Activated naive CD4-positive, alpha-beta T cell treated with anti-CD3 and anti-CD28 coated beads, Interleukin-2, amount 10 ng/mL, durations not matched to agents 7 days and 5 days (primary cell): ENCODE measurements around the gene EIF5.
"Not testable (repeated sequence)": the region's sequence is repeated elsewhere in the genome, so short reads cannot be mapped to it uniquely, and the experiment has no call there.

ENCODE experiments used
- CTCF ChIA-PET: fragments of 350-600 bp; sonication (Branson Sonifier 250); formaldehyde crosslinking; loops from one replicate; lab custom pipeline; 2021; ENCODE audit warnings: antibody characterized with exemption; lab: Charles Lee
- DNase-seq: peaks from one replicate; pipeline ENCODE4 v3.0.0-alpha.2; 2020
- H3K27ac Mint-ChIP-seq: one replicate; pipeline ENCODE4 v1.8.0; 2021; ENCODE audit warnings: mild to moderate bottlenecking, moderate library complexity, mixed read lengths
- H3K27me3 Mint-ChIP-seq: one replicate; pipeline ENCODE4 v1.8.0; 2021; ENCODE audit warnings: mild to moderate bottlenecking, mixed read lengths
- H3K36me3 Mint-ChIP-seq: one replicate; pipeline ENCODE4 v1.8.0; 2021; ENCODE audit warnings: mixed read lengths
- H3K4me1 Mint-ChIP-seq: one replicate; pipeline ENCODE4 v1.8.0; 2021; ENCODE audit warnings: mixed read lengths
- H3K4me3 Mint-ChIP-seq: one replicate; pipeline ENCODE4 v1.8.0; 2021; ENCODE audit warnings: mild to moderate bottlenecking, moderate library complexity, mixed read lengths
- H3K9me3 Mint-ChIP-seq: one replicate; pipeline ENCODE4 v1.8.0; 2021; ENCODE audit warnings: mixed read lengths

EIF5 gene

GRCh38 chr14:103356024-103356682, 22.1 kb downstream of the EIF5 start:
- CTCF ChIA-PET = interaction anchor here (0.6 kb wide), 1 partner anchor 1006 kb away, joined by 6 read pairs; no protein-coding TSS in a partner anchor
- H3K9me3 Mint-ChIP-seq = peaks cover 2% of the 10 kb centered on the region
- peaks cover 28% of the 10 kb centered on the region for H3K27me3 Mint-ChIP-seq
- no peaks in the 10 kb centered on the region for H3K36me3 Mint-ChIP-seq
- H3K27ac Mint-ChIP-seq = no peak overlapping the region
- peaks cover 7% of the 10 kb centered on the region for H3K4me1 Mint-ChIP-seq
- no peak overlapping the region for H3K4me3 Mint-ChIP-seq
- DNase-seq = no peak

GRCh38 chr14:103357552-103357951, 23.5 kb downstream of the EIF5 start:
- not testable (repeated sequence) for H3K4me1 Mint-ChIP-seq, DNase-seq, H3K27ac Mint-ChIP-seq, H3K36me3 Mint-ChIP-seq, H3K9me3 Mint-ChIP-seq, H3K4me3 Mint-ChIP-seq
- H3K27me3 Mint-ChIP-seq = peaks cover 23% of the 10 kb centered on the region
- CTCF ChIA-PET = interaction anchor here (1.0 kb wide), 1 partner anchor 10 kb away, joined by 3 read pairs; no protein-coding TSS in a partner anchor

GRCh38 chr14:103360548-103360947, 26.5 kb downstream of the EIF5 start:
- Mint-ChIP-seq H3K4me3 (no peak overlapping the region), H3K27ac (no peak overlapping the region), H3K27me3 (peaks cover 28% of the 10 kb centered on the region), H3K9me3 (peaks cover 16% of the 10 kb centered on the region), H3K4me1 (peaks cover 9% of the 10 kb centered on the region), H3K36me3 (peaks cover 8% of the 10 kb centered on the region)
- CTCF ChIA-PET = no interaction called here
- no peak for DNase-seq

GRCh38 chr14:103361867-103362266, 27.8 kb downstream of the EIF5 start:
- peaks cover 16% of the 10 kb centered on the region for H3K9me3 Mint-ChIP-seq
- peaks cover 5% of the 10 kb centered on the region for H3K4me1 Mint-ChIP-seq
- CTCF ChIA-PET = interaction anchor here (2.5 kb wide), 1 partner anchor 29 kb away, joined by 8 read pairs; no protein-coding TSS in a partner anchor
- no peak for DNase-seq
- peaks cover 8% of the 10 kb centered on the region for H3K36me3 Mint-ChIP-seq
- H3K27me3 Mint-ChIP-seq = peaks cover 29% of the 10 kb centered on the region
- H3K27ac Mint-ChIP-seq = no peak overlapping the region
- no peak overlapping the region for H3K4me3 Mint-ChIP-seq

GRCh38 chr14:103362780-103363179, 28.7 kb downstream of the EIF5 start:
- H3K4me3 Mint-ChIP-seq = no peak overlapping the region

GRCh38 chr14:103366741-103367140, 32.7 kb downstream of the EIF5 start:
- CTCF ChIA-PET = no interaction called here
- Mint-ChIP-seq H3K4me1 (peaks cover under 1% of the 10 kb centered on the region), H3K9me3 (peaks cover 14% of the 10 kb centered on the region), H3K27ac (no peak overlapping the region), H3K36me3 (peaks cover 8% of the 10 kb centered on the region), H3K27me3 (peaks cover 26% of the 10 kb centered on the region), H3K4me3 (no peak overlapping the region)
- no peak for DNase-seq

More at GRCh38 chr14:103362780-103363179, 28.7 kb downstream of the EIF5 start:
- peaks cover 8% of the 10 kb centered on the region for H3K36me3 Mint-ChIP-seq
- no peak for DNase-seq
- H3K27me3 Mint-ChIP-seq = peaks cover 24% of the 10 kb centered on the region
- H3K9me3 Mint-ChIP-seq = peaks cover 16% of the 10 kb centered on the region
- CTCF ChIA-PET = interaction anchor here (2.5 kb wide), 1 partner anchor 28 kb away, joined by 8 read pairs; no protein-coding TSS in a partner anchor
- H3K4me1 Mint-ChIP-seq = peaks cover 2% of the 10 kb centered on the region
- no peak overlapping the region for H3K27ac Mint-ChIP-seq

- Mint-ChIP-seq H3K9me3 (peaks cover 8% of the 10 kb centered on the region), H3K27me3 (peaks cover 26% of the 10 kb centered on the region), H3K4me3 (no peak overlapping the region), H3K36me3 (peaks cover 5% of the 10 kb centered on the region), H3K27ac (no peak overlapping the region), H3K4me1 (no peaks in the 10 kb centered on the region)
- CTCF ChIA-PET = interaction anchor here (0.9 kb wide), 1 partner anchor 8 kb away, joined by 3 read pairs; no protein-coding TSS in a partner anchor
- DNase-seq = no peak
Observed at GRCh38 chr14:103367995-103368394, 34.0 kb downstream of the EIF5 start.

GRCh38 chr14:103370087-103370486, 36.0 kb downstream of the EIF5 start:
- H3K27ac Mint-ChIP-seq = no peak overlapping the region
- H3K4me3 Mint-ChIP-seq = no peak overlapping the region
- H3K9me3 Mint-ChIP-seq = no peaks in the 10 kb centered on the region
- DNase-seq = no peak
- no peaks in the 10 kb centered on the region for H3K36me3 Mint-ChIP-seq
- H3K27me3 Mint-ChIP-seq = peaks cover 16% of the 10 kb centered on the region
- no peaks in the 10 kb centered on the region for H3K4me1 Mint-ChIP-seq
- CTCF ChIA-PET = interaction anchor here (0.7 kb wide), 1 partner anchor 616 kb away, joined by 4 read pairs; no protein-coding TSS in a partner anchor

- no peaks in the 10 kb centered on the region for H3K9me3 Mint-ChIP-seq
- no peak overlapping the region for H3K4me3 Mint-ChIP-seq
- H3K27me3 Mint-ChIP-seq = peaks cover 12% of the 10 kb centered on the region
- no peaks in the 10 kb centered on the region for H3K36me3 Mint-ChIP-seq
- H3K4me1 Mint-ChIP-seq = no peaks in the 10 kb centered on the region
- CTCF ChIA-PET = no interaction called here
- DNase-seq = no peak
- no peak overlapping the region for H3K27ac Mint-ChIP-seq
Observed at GRCh38 chr14:103372017-103372416, 38.0 kb downstream of the EIF5 start.

- H3K36me3 Mint-ChIP-seq = no peaks in the 10 kb centered on the region
- peak overlapping the region; percentile 55 for H3K27ac Mint-ChIP-seq
- CTCF ChIA-PET = interaction anchor here (0.6 kb wide), 1 partner anchor 162 kb away, joined by 3 read pairs; no protein-coding TSS in a partner anchor
- peaks cover 13% of the 10 kb centered on the region for H3K27me3 Mint-ChIP-seq
- H3K4me1 Mint-ChIP-seq = no peaks in the 10 kb centered on the region
- H3K4me3 Mint-ChIP-seq = no peak overlapping the region
- H3K9me3 Mint-ChIP-seq = no peaks in the 10 kb centered on the region
- DNase-seq = no peak
Observed at GRCh38 chr14:103372552-103373304, 38.7 kb downstream of the EIF5 start.

- no peak for DNase-seq
- Mint-ChIP-seq H3K36me3 (no peaks in the 10 kb centered on the region), H3K4me1 (no peaks in the 10 kb centered on the region), H3K9me3 (no peaks in the 10 kb centered on the region), H3K27ac (no peak overlapping the region), H3K27me3 (peaks cover 24% of the 10 kb centered on the region), H3K4me3 (no peak overlapping the region)
- CTCF ChIA-PET = interaction anchor here (1.1 kb wide), 1 partner anchor 17 kb away, joined by 4 read pairs; no protein-coding TSS in a partner anchor
Observed at GRCh38 chr14:103374121-103374520, 40.1 kb downstream of the EIF5 start.

GRCh38 chr14:103377522-103378037, 43.5 kb downstream of the EIF5 start:
- DNase-seq = no peak
- Mint-ChIP-seq H3K27me3 (peaks cover 43% of the 10 kb centered on the region), H3K27ac (no peak overlapping the region), H3K9me3 (no peaks in the 10 kb centered on the region), H3K4me1 (peaks cover 4% of the 10 kb centered on the region), H3K4me3 (no peak overlapping the region), H3K36me3 (no peaks in the 10 kb centered on the region)
- CTCF ChIA-PET = interaction anchor here (1.9 kb wide), 1 partner anchor 12 kb away, joined by 5 read pairs; no protein-coding TSS in a partner anchor

- no peak overlapping the region for H3K27ac Mint-ChIP-seq
- CTCF ChIA-PET = interaction anchor here (0.9 to 1.9 kb wide), 2 partner anchors 12 to 13 kb away, joined by 3 to 5 read pairs; no protein-coding TSS in a partner anchor
- peaks cover 49% of the 10 kb centered on the region for H3K27me3 Mint-ChIP-seq
- DNase-seq = no peak
- H3K36me3 Mint-ChIP-seq = no peaks in the 10 kb centered on the region
- H3K4me3 Mint-ChIP-seq = no peak overlapping the region
- H3K4me1 Mint-ChIP-seq = peaks cover 7% of the 10 kb centered on the region
- H3K9me3 Mint-ChIP-seq = no peaks in the 10 kb centered on the region
Observed at GRCh38 chr14:103378038-103378854, 44.2 kb downstream of the EIF5 start.
